Lung (tissue), 12 donors: ENCODE measurements around the gene SCAPER. TPM values are rescaled to one million over a fixed set of nuclear protein-coding genes. Genes with fewer than 3 reads are reported as not detected.

Experiments
- ATAC-seq: fragments of 200-7000 bp; cut with Tn5 transposase; one replicate; pipeline ENCODE4 v1.9.1; 2020; ENCODE audit warnings: moderate number of reproducible peaks; ENCODE audit not compliant: insufficient read depth, low FRiP score
- DNase-seq, 3 donors: peaks; one replicate each; pipeline ENCODE4 v3.0.0-alpha.2; 2013 to 2017
- H3K27ac ChIP-seq, 2 donors: one replicate each; pipeline ENCODE4 v1.5.1; 2013; ENCODE audit warnings: mild to moderate bottlenecking in 2 of 2, moderate library complexity in 2 of 2, control low read depth in 1 of 2, inconsistent platforms in 1 of 2, low read depth in 1 of 2, low read length in 1 of 2
- H3K27me3 ChIP-seq, 3 donors: one replicate each; pipeline ENCODE4 v1.5.1; 2013; ENCODE audit warnings: low read length in 2 of 3; ENCODE audit not compliant: control insufficient read depth in 3 of 3, insufficient read depth in 3 of 3
- H3K36me3 ChIP-seq, 4 donors: one replicate each; pipeline ENCODE4 v1.5.1; 2013; ENCODE audit warnings: low read length in 4 of 4, mild to moderate bottlenecking in 1 of 4, moderate library complexity in 1 of 4; ENCODE audit not compliant: control insufficient read depth in 4 of 4, insufficient read depth in 4 of 4
- H3K4me1 ChIP-seq, 5 donors: one replicate each; pipeline ENCODE4 v1.5.1; 2013; ENCODE audit warnings: low read length in 5 of 5, mild to moderate bottlenecking in 2 of 5, moderate library complexity in 1 of 5; ENCODE audit not compliant: control insufficient read depth in 5 of 5, insufficient read depth in 5 of 5
- H3K4me3 ChIP-seq: one replicate; pipeline ENCODE4 v1.5.1; 2013; ENCODE audit warnings: mild to moderate bottlenecking, control low read depth, moderate library complexity
- H3K9ac ChIP-seq, 2 donors: one replicate each; pipeline ENCODE4 v1.5.1; 2013; ENCODE audit warnings: low read length in 2 of 2, control low read depth in 1 of 2; ENCODE audit not compliant: insufficient read depth in 1 of 2
- H3K9me3 ChIP-seq, 4 donors: one replicate each; pipeline ENCODE4 v1.5.1; 2013; ENCODE audit warnings: low read length in 3 of 4, mild to moderate bottlenecking in 1 of 4, moderate library complexity in 1 of 4; ENCODE audit not compliant: control insufficient read depth in 4 of 4, insufficient read depth in 3 of 4
- CTCF ChIP-seq: IDR thresholded peaks from 2 replicates; pipeline ENCODE4 v1.5.1; 2012; ENCODE audit warnings: mild to moderate bottlenecking; ENCODE audit errors: control extremely low read depth, extremely low read depth
- WGBS, 2 donors: extraction: QIAGEN DNeasy Blood & Tissue Kit; methylation state at CpG; one replicate each; pipeline ENCODE4 v1.1.7; 2013; 5-methylcytosine and 5-hydroxymethylcytosine counted together
- polyA plus RNA-seq, 2 donors: library from polyadenylated mRNA; stranded (reverse); fragments of 200-250 nt; gene quantifications; one replicate each; pipeline ENCODE4 v1.2.1, GENCODE V29; 2013
- total RNA-seq, 2 donors: library from RNA; depleted of rRNA in 1 of 2; stranded (reverse); fragments of >200 nt in 1 of 2; gene quantifications; one replicate each; pipeline ENCODE4 v1.2.1, GENCODE V29; 2014 to 2021
- donor health status: control.
- donor health status: control.
- donor health status: Bipolar disorder and iron deficiency.
- donor health status: healthy.
- donor health status: DM: yes; HTN: yes; CAD: no.

SCAPER gene
- total and polyA plus RNA-seq, 4 donors = 3.9 to 40.2 (median 19.5) TPM

DNA sequence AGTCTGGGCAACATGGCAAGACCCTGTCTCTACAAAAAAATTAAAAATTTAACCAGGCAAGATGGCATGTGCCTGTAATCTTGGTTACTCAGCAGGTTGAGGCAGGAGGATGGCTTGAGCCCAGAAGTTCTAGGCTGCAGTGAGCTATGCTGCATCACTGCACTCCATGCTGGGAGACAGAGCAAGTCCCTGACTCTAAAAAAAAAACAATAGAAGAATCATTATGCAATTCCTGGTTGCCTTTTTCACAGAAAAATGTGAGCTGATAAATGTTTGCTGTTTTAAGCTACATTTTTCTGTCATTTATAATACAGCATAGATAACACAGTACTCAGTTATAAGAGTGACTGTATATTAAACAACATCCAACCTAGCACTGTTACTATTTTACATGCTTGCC is 148.8 kb downstream of the SCAPER start:
- no peak for TF ChIP-seq CTCF
- Histone ChIP-seq H3K4me1 (no peaks in the 10 kb centered on the region), H3K27me3 (no peaks in the 10 kb centered on the region), H3K27ac (no peak overlapping the region), H3K36me3 (peaks cover 0 to 6% (median 3%) of the 10 kb centered on the region in 4 donors), H3K9ac (no peak overlapping the region), H3K9me3 (no peaks in the 10 kb centered on the region), H3K4me3 (no peak overlapping the region)
- DNase-seq (no peak), ATAC-seq (no peak)

- Histone ChIP-seq H3K27ac (no peak overlapping the region), H3K27me3 (no peaks in the 10 kb centered on the region), H3K9ac (no peak overlapping the region), H3K4me3 (no peak overlapping the region), H3K36me3 (peaks cover 0 to 4% (median 2%) of the 10 kb centered on the region in 4 donors), H3K4me1 (no peaks in the 10 kb centered on the region), H3K9me3 (no peaks in the 10 kb centered on the region)
- no peak for TF ChIP-seq CTCF
- 43 to 76% methylated on average over 6 of the region's 6 CpGs for WGBS, 2 donors
- no peak for DNase-seq
- no peak for ATAC-seq
Measured at GRCh38 chr15:76753771-76754170, 151.4 kb downstream of the SCAPER start.

DNA sequence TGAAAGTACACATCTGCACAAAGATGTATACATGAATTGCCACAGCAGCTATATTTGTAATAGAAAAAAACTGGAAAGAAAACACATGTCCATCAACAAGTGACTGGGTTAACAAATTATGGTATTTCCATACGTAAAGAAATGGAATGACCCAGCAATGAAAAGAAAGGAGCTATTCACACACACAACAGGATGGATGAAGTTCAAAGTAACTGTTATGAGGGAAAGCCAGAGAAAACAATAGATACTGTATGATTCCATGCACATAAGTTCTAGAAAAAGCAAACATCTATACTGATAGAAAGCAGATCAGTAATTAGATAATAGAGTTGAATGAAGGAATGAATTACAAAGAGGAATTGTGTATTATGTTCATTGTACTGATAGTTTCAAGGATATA is 152.0 kb downstream of the SCAPER start:
- DNase-seq = no peak
- WGBS, 2 donors = 92 to 98% methylated on average over 1 of the region's 1 CpG
- Histone ChIP-seq H3K9ac (no peak overlapping the region), H3K9me3 (no peaks in the 10 kb centered on the region), H3K4me3 (no peak overlapping the region), H3K4me1 (no peaks in the 10 kb centered on the region), H3K27me3 (no peaks in the 10 kb centered on the region), H3K36me3 (peaks cover 0 to 4% (median 2%) of the 10 kb centered on the region in 4 donors), H3K27ac (no peak overlapping the region)
- no peak for TF ChIP-seq CTCF
- no peak for ATAC-seq

GRCh38 chr15:76752549-76752948 is 152.6 kb downstream of the SCAPER start:
- Histone ChIP-seq H3K27ac (no peak overlapping the region), H3K9ac (no peak overlapping the region), H3K4me3 (no peak overlapping the region), H3K4me1 (no peaks in the 10 kb centered on the region), H3K36me3 (peaks cover 2 to 4% (median 3%) of the 10 kb centered on the region in 4 donors), H3K9me3 (no peaks in the 10 kb centered on the region), H3K27me3 (no peaks in the 10 kb centered on the region)
- TF ChIP-seq CTCF = no peak
- DNase-seq (no peak), ATAC-seq (no peak)
